COLO829 (cell line): ENCODE data around the gene RBM25.
A peak's percentile ranks its signal among the peaks of the same experiment; 100 is the strongest.

Experiments
- DNase-seq: peaks from one replicate; pipeline ENCODE4 v3.0.0; 2012; ENCODE audit warnings: low spot score

The RBM25 gene

GRCh38 chr14:73102806-73103497 is 44.6 kb downstream of the RBM25 start:
- no peak for DNase-seq

GRCh38 chr14:73105050-73105449 is 46.7 kb downstream of the RBM25 start:
- no peak for DNase-seq

GRCh38 chr14:73105727-73106126 is 47.4 kb downstream of the RBM25 start:
- no peak for DNase-seq

- DNase-seq, result no peak
Measured at GRCh38 chr14:73116079-73116665, 57.8 kb downstream of the RBM25 start.

GRCh38 chr14:73124180-73124894 is 66.0 kb downstream of the RBM25 start:
- no peak for DNase-seq

GRCh38 chr14:73125169-73125588 is 66.8 kb downstream of the RBM25 start:
- no peak for DNase-seq

GRCh38 chr14:73125746-73126145 is 67.4 kb downstream of the RBM25 start:
- no peak for DNase-seq

- no peak for DNase-seq
Measured at GRCh38 chr14:73133795-73134194, 75.5 kb downstream of the RBM25 start.

GRCh38 chr14:73136085-73136386 is 77.7 kb downstream of the RBM25 start:
- DNase-seq, result no peak

GRCh38 chr14:73136387-73137225 is 78.3 kb downstream of the RBM25 start, which contains the start of gene PSEN1:
PSEN1 (plus strand) TSS chr14:73136507; CDS start chr14:73148020, 11,513 bp downstream.
- DNase-seq, result peak; percentile 92

- no peak for DNase-seq
Measured at GRCh38 chr14:73140811-73141323, 82.5 kb downstream of the RBM25 start.

- DNase-seq, result no peak
Measured at GRCh38 chr14:73142216-73142615, 83.9 kb downstream of the RBM25 start.

- no peak for DNase-seq
Measured at GRCh38 chr14:73143003-73143402, 84.7 kb downstream of the RBM25 start.

- no peak for DNase-seq
Measured at GRCh38 chr14:73143617-73144016, 85.3 kb downstream of the RBM25 start.

GRCh38 chr14:73145371-73145770 is 87.0 kb downstream of the RBM25 start:
- DNase-seq, result no peak

- DNase-seq, result no peak
Measured at GRCh38 chr14:73146111-73146510, 87.8 kb downstream of the RBM25 start.

- no peak for DNase-seq
Measured at GRCh38 chr14:73149753-73150152, 91.4 kb downstream of the RBM25 start.

- no peak for DNase-seq
Measured at GRCh38 chr14:73153272-73153671, 94.9 kb downstream of the RBM25 start.

GRCh38 chr14:73162251-73162650 is 103.9 kb downstream of the RBM25 start:
- DNase-seq, result no peak

GRCh38 chr14:73166399-73166798 is 108.1 kb downstream of the RBM25 start:
- no peak for DNase-seq

- DNase-seq, result no peak
Measured at GRCh38 chr14:73167727-73168126, 109.4 kb downstream of the RBM25 start.

GRCh38 chr14:73168274-73168673 is 109.9 kb downstream of the RBM25 start:
- DNase-seq, result no peak
